ENCODE data around the gene MYZAP. TPM values are rescaled to one million over a fixed set of nuclear protein-coding genes. Genes with fewer than 3 reads are reported as not detected.

The MYZAP gene
- total RNA-seq, 1 donor from 2014 or later = not detected

- no peaks in the 10 kb centered on the region for H3K9me3 Mint-ChIP-seq (ENCODE audit: unreplicated experiment)
- no peaks in the 10 kb centered on the region for H3K36me3 Mint-ChIP-seq (ENCODE audit: unreplicated experiment)
- H3K4me1 Mint-ChIP-seq (ENCODE audit: low read depth, unreplicated experiment) = peaks cover 14% of the 10 kb centered on the region
- TF ChIP-seq, protein P1, sequence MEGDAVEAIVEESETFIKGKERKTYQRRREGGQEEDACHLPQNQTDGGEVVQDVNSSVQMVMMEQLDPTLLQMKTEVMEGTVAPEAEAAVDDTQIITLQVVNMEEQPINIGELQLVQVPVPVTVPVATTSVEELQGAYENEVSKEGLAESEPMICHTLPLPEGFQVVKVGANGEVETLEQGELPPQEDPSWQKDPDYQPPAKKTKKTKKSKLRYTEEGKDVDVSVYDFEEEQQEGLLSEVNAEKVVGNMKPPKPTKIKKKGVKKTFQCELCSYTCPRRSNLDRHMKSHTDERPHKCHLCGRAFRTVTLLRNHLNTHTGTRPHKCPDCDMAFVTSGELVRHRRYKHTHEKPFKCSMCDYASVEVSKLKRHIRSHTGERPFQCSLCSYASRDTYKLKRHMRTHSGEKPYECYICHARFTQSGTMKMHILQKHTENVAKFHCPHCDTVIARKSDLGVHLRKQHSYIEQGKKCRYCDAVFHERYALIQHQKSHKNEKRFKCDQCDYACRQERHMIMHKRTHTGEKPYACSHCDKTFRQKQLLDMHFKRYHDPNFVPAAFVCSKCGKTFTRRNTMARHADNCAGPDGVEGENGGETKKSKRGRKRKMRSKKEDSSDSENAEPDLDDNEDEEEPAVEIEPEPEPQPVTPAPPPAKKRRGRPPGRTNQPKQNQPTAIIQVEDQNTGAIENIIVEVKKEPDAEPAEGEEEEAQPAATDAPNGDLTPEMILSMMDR (IDR thresholded peaks at IDR 0.05; ENCODE audit: partially characterized antibody, unreplicated experiment) = no peak
- DNase-seq = no peak
- peak overlapping the region; percentile 21 for H3K4me3 Mint-ChIP-seq (ENCODE audit: unreplicated experiment)
- no peak overlapping the region for H3K27ac Mint-ChIP-seq (ENCODE audit: unreplicated experiment)
- H3K27me3 Mint-ChIP-seq (ENCODE audit: unreplicated experiment) = peaks cover 5% of the 10 kb centered on the region
These were observed 5.3 kb downstream of the MYZAP start for GRCh38 chr15:57596978-57597377.

DNA sequence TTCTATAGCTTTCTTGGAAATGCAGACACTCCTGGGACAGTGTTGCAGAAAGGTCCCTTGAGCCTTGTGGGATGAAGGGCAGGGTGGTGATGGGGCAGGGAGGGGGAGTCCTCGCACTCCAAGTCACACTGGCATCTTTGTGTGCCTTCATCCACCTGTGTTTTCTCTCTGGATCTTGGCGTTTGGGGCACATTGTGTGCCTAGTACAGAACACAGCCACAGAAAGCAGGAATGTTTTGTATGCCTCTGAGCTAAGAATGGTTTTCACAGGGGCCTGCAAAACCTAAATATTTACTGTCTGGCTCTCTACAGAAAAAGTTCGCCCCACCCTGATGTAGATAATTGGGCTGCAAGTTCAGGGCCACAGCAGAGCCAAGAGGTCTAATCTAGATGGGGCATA, 5.7 kb downstream of the MYZAP start:
- Mint-ChIP-seq H3K4me3 (ENCODE audit: unreplicated experiment) (no peak overlapping the region), H3K27ac (ENCODE audit: unreplicated experiment) (no peak overlapping the region), H3K36me3 (ENCODE audit: unreplicated experiment) (no peaks in the 10 kb centered on the region), H3K27me3 (ENCODE audit: unreplicated experiment) (peaks cover 4% of the 10 kb centered on the region), H3K9me3 (ENCODE audit: unreplicated experiment) (no peaks in the 10 kb centered on the region), H3K4me1 (ENCODE audit: low read depth, unreplicated experiment) (peaks cover 14% of the 10 kb centered on the region)
- DNase-seq = no peak
- TF ChIP-seq, protein P1 (IDR thresholded peaks at IDR 0.05; ENCODE audit: partially characterized antibody, unreplicated experiment) = no peak

DNA sequence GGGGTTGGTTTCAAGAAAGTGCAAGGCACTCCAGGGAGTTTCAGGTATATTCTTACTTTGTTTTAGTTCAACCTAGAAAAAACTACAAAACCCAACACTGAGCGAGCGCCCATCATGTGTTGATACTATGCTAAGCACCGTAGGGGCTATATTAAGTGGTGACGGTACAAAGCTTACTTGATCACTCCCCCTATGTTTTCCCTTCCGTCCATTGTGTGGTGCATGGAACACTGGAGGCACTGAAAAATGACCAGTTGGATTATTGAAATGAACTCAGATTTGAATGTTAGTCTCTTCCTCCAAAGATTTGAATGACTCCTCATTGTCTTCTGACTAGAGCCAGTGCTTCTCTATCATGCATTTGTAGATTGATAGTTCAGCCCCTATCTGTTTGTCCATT, 6.6 kb downstream of the MYZAP start:
- peaks cover 14% of the 10 kb centered on the region for H3K4me1 Mint-ChIP-seq (ENCODE audit: low read depth, unreplicated experiment)
- H3K27me3 Mint-ChIP-seq (ENCODE audit: unreplicated experiment) = no peaks in the 10 kb centered on the region
- no peaks in the 10 kb centered on the region for H3K36me3 Mint-ChIP-seq (ENCODE audit: unreplicated experiment)
- DNase-seq = no peak
- no peak overlapping the region for H3K27ac Mint-ChIP-seq (ENCODE audit: unreplicated experiment)
- no peak overlapping the region for H3K4me3 Mint-ChIP-seq (ENCODE audit: unreplicated experiment)
- TF ChIP-seq, protein P1 (IDR thresholded peaks at IDR 0.05; ENCODE audit: partially characterized antibody, unreplicated experiment) = no peak
- no peaks in the 10 kb centered on the region for H3K9me3 Mint-ChIP-seq (ENCODE audit: unreplicated experiment)

- no peak for DNase-seq
- Mint-ChIP-seq H3K4me3 (ENCODE audit: unreplicated experiment) (no peak overlapping the region), H3K36me3 (ENCODE audit: unreplicated experiment) (no peaks in the 10 kb centered on the region), H3K27me3 (ENCODE audit: unreplicated experiment) (no peaks in the 10 kb centered on the region), H3K9me3 (ENCODE audit: unreplicated experiment) (no peaks in the 10 kb centered on the region), H3K27ac (ENCODE audit: unreplicated experiment) (no peak overlapping the region), H3K4me1 (ENCODE audit: low read depth, unreplicated experiment) (peaks cover 14% of the 10 kb centered on the region)
- TF ChIP-seq, protein P1 (IDR thresholded peaks at IDR 0.05; ENCODE audit: partially characterized antibody, unreplicated experiment) = no peak
These were observed 7.6 kb downstream of the MYZAP start for GRCh38 chr15:57599296-57599810.

DNA sequence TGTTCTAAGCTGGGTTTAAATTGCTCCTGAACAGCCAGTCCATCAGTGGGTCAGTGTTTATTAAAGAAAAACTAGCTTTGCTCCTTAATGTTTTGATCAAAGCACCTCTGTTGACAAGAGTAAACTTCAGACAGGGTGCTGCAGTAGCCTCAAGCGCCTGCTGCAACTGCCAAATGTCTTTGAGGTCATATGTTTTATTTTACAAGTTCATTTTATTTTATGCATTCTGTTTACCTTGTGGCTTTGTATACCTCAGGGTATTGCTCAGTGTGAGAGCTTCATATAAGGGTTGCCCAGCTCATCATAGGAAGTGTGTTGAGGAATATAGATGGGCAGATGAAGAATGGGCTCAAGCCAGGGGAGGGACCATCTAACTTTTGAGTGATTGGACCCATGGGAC, 8.5 kb downstream of the MYZAP start:
- DNase-seq = no peak
- Mint-ChIP-seq H3K4me1 (ENCODE audit: low read depth, unreplicated experiment) (peaks cover 18% of the 10 kb centered on the region), H3K36me3 (ENCODE audit: unreplicated experiment) (no peaks in the 10 kb centered on the region), H3K4me3 (ENCODE audit: unreplicated experiment) (no peak overlapping the region), H3K27me3 (ENCODE audit: unreplicated experiment) (no peaks in the 10 kb centered on the region), H3K27ac (ENCODE audit: unreplicated experiment) (no peak overlapping the region), H3K9me3 (ENCODE audit: unreplicated experiment) (no peaks in the 10 kb centered on the region)
- TF ChIP-seq, protein P1 (IDR thresholded peaks at IDR 0.05; ENCODE audit: partially characterized antibody, unreplicated experiment) = no peak
